ENCODE measurements around the gene HGD. TPM values are rescaled to one million over a fixed set of nuclear protein-coding genes. Genes with fewer than 3 reads are reported as not detected.

HGD gene
- total RNA-seq, 2 experiments from 2014 or later: 2.0 to 2.9 TPM

DNA sequence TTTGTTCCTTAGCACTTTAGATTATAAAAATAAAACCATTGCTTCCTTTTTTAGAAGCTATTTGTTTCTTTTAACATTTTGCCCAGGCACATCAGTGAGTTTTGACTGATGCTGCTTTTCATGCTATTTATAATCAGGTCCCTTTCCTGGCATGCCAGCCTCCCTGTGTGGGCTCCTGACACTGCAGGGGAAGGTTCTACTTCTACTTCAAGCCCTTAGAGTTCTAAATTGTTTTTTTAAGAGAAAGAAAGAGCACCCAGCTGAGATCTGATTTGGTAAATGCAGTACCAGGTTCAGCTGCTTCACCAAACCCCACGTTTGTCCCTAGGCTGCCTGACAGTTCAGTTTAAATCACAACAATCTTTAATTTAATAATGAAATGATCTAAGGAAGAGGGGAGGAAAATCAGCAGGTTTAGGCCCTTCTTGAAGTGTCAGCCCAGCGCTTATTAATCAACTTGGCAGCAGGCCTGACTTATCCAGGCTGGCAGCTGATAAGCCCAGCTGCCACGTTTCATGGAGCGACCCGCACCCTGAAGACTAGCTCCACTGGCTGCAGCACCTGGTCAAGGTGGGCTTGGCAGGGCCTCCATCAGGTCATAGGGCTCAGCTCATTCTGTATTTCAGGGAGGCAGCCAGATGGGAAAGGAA lies 29.0 kb downstream of the HGD start:
- CTCF ChIA-PET: no interaction called here
- H3K36me3 Mint-ChIP-seq (ENCODE audit: low read depth): no peaks in the 10 kb centered on the region
- H3K27me3 Mint-ChIP-seq: no peaks in the 10 kb centered on the region

DNA sequence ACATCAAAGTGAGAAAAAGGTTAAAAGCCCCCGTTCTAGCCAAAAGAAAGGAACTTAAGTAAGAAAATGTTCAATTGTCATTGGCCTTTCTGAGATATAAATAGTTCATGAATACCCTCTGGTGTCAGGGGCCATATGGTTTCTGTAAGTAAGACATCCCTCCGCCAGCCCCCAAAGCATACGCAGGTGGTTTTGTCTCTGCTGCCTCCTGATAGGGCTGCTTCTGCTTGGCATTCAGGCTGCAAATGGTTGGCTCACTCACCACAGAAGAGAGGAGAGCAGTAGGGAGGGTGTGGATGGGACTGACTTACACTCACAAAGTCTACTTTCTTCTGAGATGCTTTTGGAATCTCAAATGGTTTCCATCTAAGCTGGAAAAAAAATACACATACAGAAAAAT lies 29.8 kb downstream of the HGD start:
- intact Hi-C loops (cut with DNase I, micrococcal nuclease): no loop called here
- ChIA-PET POLR2A (no interaction called here), CTCF (no interaction called here)
- Mint-ChIP-seq H3K36me3 (ENCODE audit: low read depth) (no peaks in the 10 kb centered on the region), H3K27ac (no peak overlapping the region), H3K4me3 (no peak overlapping the region), H3K27me3 (no peaks in the 10 kb centered on the region), H3K4me1 (ENCODE audit: low read depth) (no peaks in the 10 kb centered on the region), H3K9me3 (no peaks in the 10 kb centered on the region)
- no peaks in the 10 kb centered on the region for H3K36me3 ChIP-seq (ENCODE audit: insufficient read depth, low read length)
- H3K4me1 ChIP-seq (ENCODE audit: insufficient read depth, low read length): no peaks in the 10 kb centered on the region
- no peak overlapping the region for H3K4me3 ChIP-seq (ENCODE audit: low read length)
- DNase-seq (no peak), ATAC-seq (ENCODE audit: poor library complexity) (no peak)
- no peaks in the 10 kb centered on the region for H3K27me3 ChIP-seq (ENCODE audit: control insufficient read depth in 1 of 2, insufficient read depth in 2 of 2, low read length in 2 of 2)
- TF ChIP-seq, protein P1, sequence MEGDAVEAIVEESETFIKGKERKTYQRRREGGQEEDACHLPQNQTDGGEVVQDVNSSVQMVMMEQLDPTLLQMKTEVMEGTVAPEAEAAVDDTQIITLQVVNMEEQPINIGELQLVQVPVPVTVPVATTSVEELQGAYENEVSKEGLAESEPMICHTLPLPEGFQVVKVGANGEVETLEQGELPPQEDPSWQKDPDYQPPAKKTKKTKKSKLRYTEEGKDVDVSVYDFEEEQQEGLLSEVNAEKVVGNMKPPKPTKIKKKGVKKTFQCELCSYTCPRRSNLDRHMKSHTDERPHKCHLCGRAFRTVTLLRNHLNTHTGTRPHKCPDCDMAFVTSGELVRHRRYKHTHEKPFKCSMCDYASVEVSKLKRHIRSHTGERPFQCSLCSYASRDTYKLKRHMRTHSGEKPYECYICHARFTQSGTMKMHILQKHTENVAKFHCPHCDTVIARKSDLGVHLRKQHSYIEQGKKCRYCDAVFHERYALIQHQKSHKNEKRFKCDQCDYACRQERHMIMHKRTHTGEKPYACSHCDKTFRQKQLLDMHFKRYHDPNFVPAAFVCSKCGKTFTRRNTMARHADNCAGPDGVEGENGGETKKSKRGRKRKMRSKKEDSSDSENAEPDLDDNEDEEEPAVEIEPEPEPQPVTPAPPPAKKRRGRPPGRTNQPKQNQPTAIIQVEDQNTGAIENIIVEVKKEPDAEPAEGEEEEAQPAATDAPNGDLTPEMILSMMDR (IDR thresholded peaks at IDR 0.05): no peak
- H3K27ac ChIP-seq (ENCODE audit: low read depth in 1 of 2, low read length in 2 of 2): no peak overlapping the region
- H3K9me3 ChIP-seq (ENCODE audit: control insufficient read depth in 1 of 2, insufficient read depth in 1 of 2, low read length in 2 of 2): no peaks in the 10 kb centered on the region

More for the DNA sequence above, 29.0 kb downstream of the HGD start:
- TF ChIP-seq, protein P1 (IDR thresholded peaks at IDR 0.05): no peak
- Histone ChIP-seq H3K4me3 (ENCODE audit: low read length) (no peak overlapping the region), H3K4me1 (ENCODE audit: insufficient read depth, low read length) (no peaks in the 10 kb centered on the region), H3K36me3 (ENCODE audit: insufficient read depth, low read length) (no peaks in the 10 kb centered on the region), H3K27ac (ENCODE audit: low read depth in 1 of 2, low read length in 2 of 2) (no peak overlapping the region), H3K9me3 (ENCODE audit: control insufficient read depth in 1 of 2, insufficient read depth in 1 of 2, low read length in 2 of 2) (no peaks in the 10 kb centered on the region), H3K27me3 (ENCODE audit: control insufficient read depth in 1 of 2, insufficient read depth in 2 of 2, low read length in 2 of 2) (no peaks in the 10 kb centered on the region)
- Mint-ChIP-seq H3K4me3 (no peak overlapping the region), H3K27ac (no peak overlapping the region), H3K4me1 (ENCODE audit: low read depth) (no peaks in the 10 kb centered on the region), H3K9me3 (no peaks in the 10 kb centered on the region)
- no peak for DNase-seq
- ATAC-seq (ENCODE audit: poor library complexity): no peak
- POLR2A ChIA-PET: no interaction called here
- intact Hi-C loops (cut with DNase I, micrococcal nuclease): no loop called here

DNA sequence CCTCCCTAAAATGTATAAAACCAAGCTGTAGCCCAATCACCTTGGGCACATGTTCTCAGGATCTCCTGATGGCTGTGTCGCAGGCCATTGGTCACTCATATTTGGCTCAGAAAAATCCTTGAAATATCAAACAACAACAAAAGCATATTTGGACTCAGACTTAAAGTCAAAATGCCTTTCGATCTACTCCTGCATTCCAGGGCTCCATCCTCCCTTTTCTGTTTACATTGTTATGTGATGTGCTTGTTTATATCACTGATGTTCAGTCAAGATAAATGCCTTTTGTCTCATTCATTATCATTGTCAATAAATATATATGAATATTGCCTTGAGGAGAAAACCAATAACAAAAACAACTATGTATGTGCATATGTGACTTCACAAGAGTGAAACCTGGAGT lies 31.7 kb downstream of the HGD start:
- H3K27me3 Mint-ChIP-seq: no peaks in the 10 kb centered on the region
- TF ChIP-seq, protein P1 (IDR thresholded peaks at IDR 0.05): no peak

More for the DNA sequence above, 31.7 kb downstream of the HGD start:
- H3K36me3 ChIP-seq (ENCODE audit: insufficient read depth, low read length): no peaks in the 10 kb centered on the region
- Mint-ChIP-seq H3K36me3 (ENCODE audit: low read depth) (no peaks in the 10 kb centered on the region), H3K4me1 (ENCODE audit: low read depth) (no peaks in the 10 kb centered on the region), H3K27ac (no peak overlapping the region), H3K4me3 (no peak overlapping the region), H3K9me3 (no peaks in the 10 kb centered on the region)
- H3K27ac ChIP-seq (ENCODE audit: low read depth in 1 of 2, low read length in 2 of 2): no peak overlapping the region
- intact Hi-C loops (cut with DNase I, micrococcal nuclease): no loop called here
- no peak overlapping the region for H3K4me3 ChIP-seq (ENCODE audit: low read length)
- POLR2A ChIA-PET: no interaction called here
- H3K9me3 ChIP-seq (ENCODE audit: control insufficient read depth in 1 of 2, insufficient read depth in 1 of 2, low read length in 2 of 2): no peaks in the 10 kb centered on the region
- CTCF ChIA-PET: no interaction called here
- no peaks in the 10 kb centered on the region for H3K27me3 ChIP-seq (ENCODE audit: control insufficient read depth in 1 of 2, insufficient read depth in 2 of 2, low read length in 2 of 2)
- H3K4me1 ChIP-seq (ENCODE audit: insufficient read depth, low read length): no peaks in the 10 kb centered on the region
- ATAC-seq (ENCODE audit: poor library complexity) (no peak), DNase-seq (no peak)
